Cardiac fibroblast (primary cell): Measurements from ENCODE around the gene BORCS5.

Source experiments
- DNase-seq, 2 donors: peaks; one replicate each; pipeline versions ENCODE4 v3.0.0 to v3.0.0-alpha.2; 2010; ENCODE audit warnings: low read depth in 2 of 2
- H3K4me3 ChIP-seq, 2 donors: replicated peaks in 1 of 2; 1 replicate in 1 of 2; 2 replicates in 1 of 2; pipeline ENCODE4 v1.5.1; 2011; ENCODE audit warnings: low read depth in 2 of 2, low read length in 2 of 2, mild to moderate bottlenecking in 2 of 2, moderate library complexity in 1 of 2
- CTCF ChIP-seq: IDR thresholded peaks from one replicate; pipeline ENCODE4 v1.5.1; 2011; ENCODE audit warnings: low read depth, mild to moderate bottlenecking, low read length, inconsistent platforms

Gene BORCS5

GRCh38 chr12:12446786-12447185 lies 89.9 kb downstream of the BORCS5 start:
- no peak for DNase-seq
- no peak overlapping the region for H3K4me3 ChIP-seq
- no peak for TF ChIP-seq CTCF

GRCh38 chr12:12447236-12447635 lies 90.4 kb downstream of the BORCS5 start:
- TF ChIP-seq CTCF: no peak
- no peak for DNase-seq
- no peak overlapping the region for H3K4me3 ChIP-seq

GRCh38 chr12:12447837-12448236 lies 91.0 kb downstream of the BORCS5 start:
- no peak for TF ChIP-seq CTCF
- H3K4me3 ChIP-seq: no peak overlapping the region
- DNase-seq: no peak

GRCh38 chr12:12449533-12450025 lies 92.7 kb downstream of the BORCS5 start:
- no peak overlapping the region for H3K4me3 ChIP-seq
- no peak for TF ChIP-seq CTCF
- peak; percentile 67 to 90 for DNase-seq

GRCh38 chr12:12450043-12450471 lies 93.2 kb downstream of the BORCS5 start:
- no peak for DNase-seq
- no peak overlapping the region for H3K4me3 ChIP-seq
- TF ChIP-seq CTCF: no peak

- DNase-seq: no peak
- TF ChIP-seq CTCF: no peak
- H3K4me3 ChIP-seq: no peak overlapping the region
These were observed 94.2 kb downstream of the BORCS5 start for GRCh38 chr12:12451098-12451497.

- TF ChIP-seq CTCF: no peak
- no peak for DNase-seq
- H3K4me3 ChIP-seq: no peak overlapping the region
These were observed 95.5 kb downstream of the BORCS5 start for GRCh38 chr12:12452326-12452902.
